ENCODE data around the gene IRX2.

The IRX2 gene

GRCh38 chr5:2718115-2718514, 33.4 kb downstream of the IRX2 start:
- DNase-seq (ENCODE audit: low spot score) = no peak

GRCh38 chr5:2715856-2716255, 35.6 kb downstream of the IRX2 start:
- no peak for DNase-seq (ENCODE audit: low spot score)

GRCh38 chr5:2714805-2715204, 36.7 kb downstream of the IRX2 start:
- DNase-seq (ENCODE audit: low spot score) = no peak

GRCh38 chr5:2714026-2714425, 37.5 kb downstream of the IRX2 start:
- DNase-seq (ENCODE audit: low spot score) = no peak

GRCh38 chr5:2711446-2712425, 39.7 kb downstream of the IRX2 start:
- DNase-seq (ENCODE audit: low spot score) = no peak

- DNase-seq (ENCODE audit: low spot score) = peak; percentile 37
These were observed 40.6 kb downstream of the IRX2 start for GRCh38 chr5:2710910-2711309.

- DNase-seq (ENCODE audit: low spot score) = no peak
These were observed 41.3 kb downstream of the IRX2 start for GRCh38 chr5:2709976-2710689.

- no peak for DNase-seq (ENCODE audit: low spot score)
These were observed 42.7 kb downstream of the IRX2 start for GRCh38 chr5:2708751-2709150.

- no peak for DNase-seq (ENCODE audit: low spot score)
These were observed 43.3 kb downstream of the IRX2 start for GRCh38 chr5:2708132-2708531.

GRCh38 chr5:2705861-2706260, 45.6 kb downstream of the IRX2 start:
- no peak for DNase-seq (ENCODE audit: low spot score)

GRCh38 chr5:2704806-2705645, 46.5 kb downstream of the IRX2 start:
- DNase-seq (ENCODE audit: low spot score) = no peak

GRCh38 chr5:2704111-2704510, 47.4 kb downstream of the IRX2 start:
- no peak for DNase-seq (ENCODE audit: low spot score)

- no peak for DNase-seq (ENCODE audit: low spot score)
These were observed 47.9 kb downstream of the IRX2 start for GRCh38 chr5:2703615-2704014.

GRCh38 chr5:2703041-2703440, 48.4 kb downstream of the IRX2 start:
- DNase-seq (ENCODE audit: low spot score) = no peak

- DNase-seq (ENCODE audit: low spot score) = no peak
These were observed 49.2 kb downstream of the IRX2 start for GRCh38 chr5:2702096-2702879.

- DNase-seq (ENCODE audit: low spot score) = no peak
These were observed 49.9 kb downstream of the IRX2 start for GRCh38 chr5:2701592-2701991.

GRCh38 chr5:2700876-2701275, 50.6 kb downstream of the IRX2 start:
- peak; percentile 11 for DNase-seq (ENCODE audit: low spot score)

GRCh38 chr5:2699686-2700085, 51.8 kb downstream of the IRX2 start:
- no peak for DNase-seq (ENCODE audit: low spot score)

- no peak for DNase-seq (ENCODE audit: low spot score)
These were observed 52.2 kb downstream of the IRX2 start for GRCh38 chr5:2699231-2699630.

- no peak for DNase-seq (ENCODE audit: low spot score)
These were observed 52.9 kb downstream of the IRX2 start for GRCh38 chr5:2698581-2698980.

GRCh38 chr5:2697446-2698200, 53.9 kb downstream of the IRX2 start:
- peak; percentile 84 for DNase-seq (ENCODE audit: low spot score)

Data from SW480 (cell line).